Measurements from ENCODE around the gene IL17D.

Gene IL17D

DNA sequence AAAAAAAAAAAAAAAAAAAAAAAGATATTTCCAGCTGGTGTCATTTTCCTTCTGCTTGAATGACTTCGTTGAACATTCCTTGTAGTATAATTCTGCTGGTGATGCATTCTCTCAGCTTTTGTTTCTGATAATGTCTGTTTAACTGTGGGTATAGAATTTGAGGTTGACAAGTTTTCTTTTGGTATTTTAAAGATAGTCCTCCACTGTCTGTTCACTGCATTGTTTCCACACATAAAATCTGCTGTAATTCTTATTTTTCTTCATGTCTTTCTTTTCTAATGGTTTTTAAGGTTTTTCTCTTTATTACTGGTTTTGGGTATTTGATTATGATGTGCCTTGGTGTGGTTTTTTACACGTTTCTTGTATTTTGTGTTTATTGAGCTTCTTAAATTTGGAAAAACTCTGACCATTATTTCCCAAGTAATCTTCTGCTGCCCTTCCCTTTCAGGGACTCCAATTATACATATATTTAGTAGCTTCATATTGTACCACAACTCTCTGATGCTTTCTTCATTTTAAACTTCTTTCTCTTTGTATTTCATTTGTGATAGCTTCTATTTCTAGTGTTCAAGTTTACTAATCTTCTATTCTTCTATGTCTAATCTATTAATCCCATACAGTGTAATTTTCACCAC lies 63.9 kb downstream of the IL17D start:
- peaks cover 0 to 2% of the 10 kb centered on the region in 2 experiments for H3K4me1 ChIP-seq (ENCODE audit: control insufficient read depth in 1 of 2, insufficient read depth in 2 of 2, low read length in 2 of 2)
- no peak overlapping the region for H4K8ac ChIP-seq (ENCODE audit: low read depth, low read length)
- no peak overlapping the region for H2BK12ac ChIP-seq (ENCODE audit: low read length)
- H3K36me3 ChIP-seq (ENCODE audit: control insufficient read depth in 1 of 2, insufficient read depth in 2 of 2, low read length in 2 of 2), result peaks cover 2% of the 10 kb centered on the region in 2 experiments
- H2BK5ac ChIP-seq (ENCODE audit: low read depth, low read length, poor library complexity), result no peak overlapping the region
- H2BK120ac ChIP-seq (ENCODE audit: insufficient read depth, low read length, poor library complexity), result no peak overlapping the region
- H3K27me3 ChIP-seq (ENCODE audit: insufficient read depth, low read length), result no peaks in the 10 kb centered on the region
- no peak overlapping the region for H4K91ac ChIP-seq (ENCODE audit: low read depth, low read length)
- no peaks in the 10 kb centered on the region for H3K79me1 ChIP-seq (ENCODE audit: low read length)
- no peak for DNase-seq
- H3K23ac ChIP-seq (ENCODE audit: low read length), result no peak overlapping the region
- no peak overlapping the region for H3K4ac ChIP-seq (ENCODE audit: low read depth, low read length)
- H3K14ac ChIP-seq (ENCODE audit: low read length), result no peak overlapping the region
- no peak overlapping the region for H3K4me3 ChIP-seq (ENCODE audit: low read depth, low read length)
- no peak overlapping the region for H2AK5ac ChIP-seq (ENCODE audit: low read length)
- no CpG with 5 or more reads among the region's 2 CpGs for WGBS (ENCODE audit: extremely low coverage, insufficient coverage, insufficient read length)
- no peaks in the 10 kb centered on the region for H3K9me3 ChIP-seq (ENCODE audit: insufficient read depth, low read depth, low read length)
- H3K4me2 ChIP-seq (ENCODE audit: low read length), result no peak overlapping the region
- no peak overlapping the region for H4K12ac ChIP-seq (ENCODE audit: low read depth, low read length)
- no peak overlapping the region for H2AFZ ChIP-seq (ENCODE audit: insufficient read depth, low read length, poor library complexity)
- H3K27ac ChIP-seq (ENCODE audit: low read depth, low read length), result no peak overlapping the region
- no peak overlapping the region for H3K18ac ChIP-seq (ENCODE audit: low read length)
- no peak overlapping the region for H3K9ac ChIP-seq (ENCODE audit: low read length)
- H3K79me2 ChIP-seq (ENCODE audit: control insufficient read depth, insufficient read depth, low read length, poor library complexity), result no peaks in the 10 kb centered on the region

DNA sequence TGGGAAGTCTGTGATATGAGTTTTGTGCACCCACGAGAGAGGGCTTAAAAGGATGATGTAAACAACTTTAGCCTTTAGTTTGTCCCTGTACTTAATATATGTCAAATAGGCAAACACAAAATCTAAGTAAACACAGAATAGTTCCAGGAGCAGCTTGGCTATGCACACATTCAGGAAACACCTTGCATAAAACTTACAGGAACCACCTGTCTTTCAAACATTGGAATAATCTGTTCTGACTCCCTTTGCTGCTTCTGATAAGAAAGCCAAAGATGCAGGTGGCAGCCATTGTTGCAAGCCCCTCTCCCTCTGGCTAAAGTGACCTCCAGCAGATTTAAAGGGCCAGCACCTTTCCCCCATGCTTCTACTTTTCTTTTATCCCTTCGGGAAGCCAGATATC lies 65.6 kb downstream of the IL17D start:
- peaks cover 2% of the 10 kb centered on the region in 2 experiments for H3K36me3 ChIP-seq (ENCODE audit: control insufficient read depth in 1 of 2, insufficient read depth in 2 of 2, low read length in 2 of 2)
- peaks cover 0 to 4% of the 10 kb centered on the region in 2 experiments for H3K4me1 ChIP-seq (ENCODE audit: control insufficient read depth in 1 of 2, insufficient read depth in 2 of 2, low read length in 2 of 2)
- no peak for DNase-seq
- no peak overlapping the region for H3K27ac ChIP-seq (ENCODE audit: low read depth, low read length)
- H3K4ac ChIP-seq (ENCODE audit: low read depth, low read length), result no peak overlapping the region
- no peak overlapping the region for H3K4me3 ChIP-seq (ENCODE audit: low read depth, low read length)
- H3K27me3 ChIP-seq (ENCODE audit: insufficient read depth, low read length), result no peaks in the 10 kb centered on the region
- no peaks in the 10 kb centered on the region for H3K9me3 ChIP-seq (ENCODE audit: insufficient read depth, low read depth, low read length)
- H4K8ac ChIP-seq (ENCODE audit: low read depth, low read length), result no peak overlapping the region
- no peak overlapping the region for H3K4me2 ChIP-seq (ENCODE audit: low read length)
- H2BK12ac ChIP-seq (ENCODE audit: low read length), result no peak overlapping the region
- H3K23ac ChIP-seq (ENCODE audit: low read length), result no peak overlapping the region
- H3K18ac ChIP-seq (ENCODE audit: low read length), result no peak overlapping the region
- H3K9ac ChIP-seq (ENCODE audit: low read length), result no peak overlapping the region
- no CpG with 5 or more reads among the region's 2 CpGs for WGBS (ENCODE audit: extremely low coverage, insufficient coverage, insufficient read length)
- no peak overlapping the region for H2BK5ac ChIP-seq (ENCODE audit: low read depth, low read length, poor library complexity)
- H3K79me1 ChIP-seq (ENCODE audit: low read length), result peaks cover 6% of the 10 kb centered on the region
- no peak overlapping the region for H2BK120ac ChIP-seq (ENCODE audit: insufficient read depth, low read length, poor library complexity)
- no peak overlapping the region for H4K91ac ChIP-seq (ENCODE audit: low read depth, low read length)
- no peak overlapping the region for H2AK5ac ChIP-seq (ENCODE audit: low read length)
- no peak overlapping the region for H3K14ac ChIP-seq (ENCODE audit: low read length)
- H4K12ac ChIP-seq (ENCODE audit: low read depth, low read length), result no peak overlapping the region
- no peak overlapping the region for H2AFZ ChIP-seq (ENCODE audit: insufficient read depth, low read length, poor library complexity)
- peaks cover 6% of the 10 kb centered on the region for H3K79me2 ChIP-seq (ENCODE audit: control insufficient read depth, insufficient read depth, low read length, poor library complexity)

DNA sequence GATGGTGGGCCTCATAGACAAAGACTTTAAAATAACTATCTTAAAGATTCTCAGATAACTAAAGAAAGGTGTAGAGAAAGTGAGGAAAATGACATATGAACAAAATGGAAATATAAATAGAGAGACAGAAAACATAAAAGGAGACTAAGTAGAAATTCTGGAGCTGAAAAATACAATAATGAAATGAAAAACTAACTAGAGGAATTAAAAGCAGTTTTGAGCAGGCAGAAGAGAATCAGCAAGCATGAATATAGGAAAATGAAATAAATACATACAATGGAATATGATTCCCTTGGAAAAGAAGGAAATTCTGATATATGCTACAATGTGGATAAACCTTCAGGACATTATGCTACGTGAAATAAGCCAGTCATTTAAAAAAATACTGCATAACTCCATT lies 66.3 kb downstream of the IL17D start:
- no peak overlapping the region for H3K4me3 ChIP-seq (ENCODE audit: low read depth, low read length)
- H2AK5ac ChIP-seq (ENCODE audit: low read length), result no peak overlapping the region
- peaks cover 6% of the 10 kb centered on the region for H3K79me1 ChIP-seq (ENCODE audit: low read length)
- H4K8ac ChIP-seq (ENCODE audit: low read depth, low read length), result no peak overlapping the region
- no CpG with 5 or more reads among the region's 1 CpG for WGBS (ENCODE audit: extremely low coverage, insufficient coverage, insufficient read length)
- no peak overlapping the region for H3K27ac ChIP-seq (ENCODE audit: low read depth, low read length)
- DNase-seq, result no peak
- H3K14ac ChIP-seq (ENCODE audit: low read length), result no peak overlapping the region
- peaks cover 2% of the 10 kb centered on the region in 2 experiments for H3K36me3 ChIP-seq (ENCODE audit: control insufficient read depth in 1 of 2, insufficient read depth in 2 of 2, low read length in 2 of 2)
- H3K4me1 ChIP-seq (ENCODE audit: control insufficient read depth in 1 of 2, insufficient read depth in 2 of 2, low read length in 2 of 2), result peaks cover 0 to 4% of the 10 kb centered on the region in 2 experiments
- H3K27me3 ChIP-seq (ENCODE audit: insufficient read depth, low read length), result no peaks in the 10 kb centered on the region
- H3K79me2 ChIP-seq (ENCODE audit: control insufficient read depth, insufficient read depth, low read length, poor library complexity), result peaks cover 6% of the 10 kb centered on the region
- H3K9me3 ChIP-seq (ENCODE audit: insufficient read depth, low read depth, low read length), result no peaks in the 10 kb centered on the region
- no peak overlapping the region for H3K4ac ChIP-seq (ENCODE audit: low read depth, low read length)
- H3K9ac ChIP-seq (ENCODE audit: low read length), result no peak overlapping the region
- H3K18ac ChIP-seq (ENCODE audit: low read length), result no peak overlapping the region
- H2AFZ ChIP-seq (ENCODE audit: insufficient read depth, low read length, poor library complexity), result no peak overlapping the region
- no peak overlapping the region for H2BK12ac ChIP-seq (ENCODE audit: low read length)
- H4K91ac ChIP-seq (ENCODE audit: low read depth, low read length), result no peak overlapping the region
- H4K12ac ChIP-seq (ENCODE audit: low read depth, low read length), result no peak overlapping the region
- H2BK120ac ChIP-seq (ENCODE audit: insufficient read depth, low read length, poor library complexity), result no peak overlapping the region
- no peak overlapping the region for H3K4me2 ChIP-seq (ENCODE audit: low read length)
- no peak overlapping the region for H2BK5ac ChIP-seq (ENCODE audit: low read depth, low read length, poor library complexity)
- H3K23ac ChIP-seq (ENCODE audit: low read length), result no peak overlapping the region
